ENCODE results near the gene SLC12A5. TPM values are rescaled to one million over a fixed set of nuclear protein-coding genes. Genes with fewer than 3 reads are reported as not detected.
"Not testable (repeated sequence)": the region's sequence is repeated elsewhere in the genome, so short reads cannot be mapped to it uniquely, and the experiment has no call there.

Gene SLC12A5
- total RNA-seq, 1 donor from 2014 or later = 8.8 TPM

GRCh38 chr20:45991616-45992015 lies 37.4 kb upstream of the SLC12A5 start:
- Mint-ChIP-seq H3K36me3 (ENCODE audit: low read depth, unreplicated experiment) (no peaks in the 10 kb centered on the region), H3K4me1 (ENCODE audit: unreplicated experiment) (peaks cover 20% of the 10 kb centered on the region), H3K9me3 (ENCODE audit: unreplicated experiment) (no peaks in the 10 kb centered on the region), H3K27me3 (ENCODE audit: unreplicated experiment) (no peaks in the 10 kb centered on the region), H3K27ac (ENCODE audit: unreplicated experiment) (no peak overlapping the region), H3K4me3 (ENCODE audit: unreplicated experiment) (no peak overlapping the region)
- DNase-seq (ENCODE audit: low spot score) = no peak
- no peak for TF ChIP-seq CTCF (IDR thresholded peaks at IDR 0.05; ENCODE audit: unreplicated experiment)

- no peak for TF ChIP-seq CTCF (IDR thresholded peaks at IDR 0.05; ENCODE audit: unreplicated experiment)
These were observed 35.6 kb upstream of the SLC12A5 start for GRCh38 chr20:45993197-45993951.

DNA sequence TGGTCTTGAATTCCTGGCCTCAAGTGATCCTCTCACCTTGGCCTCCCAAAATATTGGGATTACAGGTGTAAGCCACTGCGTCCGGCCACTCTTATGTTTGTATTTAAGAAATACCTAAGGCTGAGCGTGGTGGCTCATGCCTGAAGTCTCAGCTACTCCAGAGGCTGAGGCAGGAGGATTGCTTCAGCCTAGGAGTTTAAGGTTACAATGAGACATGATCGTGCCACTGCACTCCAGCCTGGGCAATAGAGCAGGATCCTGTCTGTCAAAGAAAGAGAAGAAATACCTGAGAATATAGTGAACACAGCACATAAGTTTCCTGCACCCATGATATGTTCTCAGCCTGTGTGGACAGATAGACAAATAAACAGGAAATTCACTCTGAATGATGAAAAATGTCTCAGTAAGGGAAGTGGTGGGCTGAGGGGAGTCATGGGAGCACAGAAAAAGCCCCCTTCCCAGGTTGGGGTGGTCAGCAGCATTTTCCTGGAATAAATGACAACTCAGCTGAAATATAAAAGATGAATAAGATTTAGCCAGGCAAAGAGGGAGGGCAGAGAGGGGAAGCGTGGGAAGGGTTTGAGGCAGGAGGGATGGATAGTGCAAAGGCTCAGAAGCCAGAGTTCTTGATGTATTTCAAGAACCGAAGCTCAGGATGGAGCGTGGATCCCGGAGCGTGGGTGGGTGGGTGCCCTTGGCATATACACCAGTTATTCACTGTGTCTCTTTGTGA lies 34.1 kb upstream of the SLC12A5 start:
- H3K4me3 Mint-ChIP-seq (ENCODE audit: unreplicated experiment) = no peak overlapping the region

More at GRCh38 chr20:45993197-45993951, 35.6 kb upstream of the SLC12A5 start:
- Mint-ChIP-seq H3K36me3 (ENCODE audit: low read depth, unreplicated experiment) (no peaks in the 10 kb centered on the region), H3K9me3 (ENCODE audit: unreplicated experiment) (no peaks in the 10 kb centered on the region), H3K4me3 (ENCODE audit: unreplicated experiment) (no peak overlapping the region), H3K27ac (ENCODE audit: unreplicated experiment) (no peak overlapping the region), H3K27me3 (ENCODE audit: unreplicated experiment) (no peaks in the 10 kb centered on the region), H3K4me1 (ENCODE audit: unreplicated experiment) (peaks cover 32% of the 10 kb centered on the region)
- no peak for DNase-seq (ENCODE audit: low spot score)

GRCh38 chr20:45995495-45996097 lies 33.4 kb upstream of the SLC12A5 start:
- not testable (repeated sequence) for H3K27ac Mint-ChIP-seq (ENCODE audit: unreplicated experiment); DNase-seq (ENCODE audit: low spot score); H3K9me3 Mint-ChIP-seq (ENCODE audit: unreplicated experiment); H3K4me3 Mint-ChIP-seq (ENCODE audit: unreplicated experiment); H3K27me3 Mint-ChIP-seq (ENCODE audit: unreplicated experiment); H3K36me3 Mint-ChIP-seq (ENCODE audit: low read depth, unreplicated experiment)
- H3K4me1 Mint-ChIP-seq (ENCODE audit: unreplicated experiment) = peaks cover 52% of the 10 kb centered on the region

More for the DNA sequence above, 34.1 kb upstream of the SLC12A5 start:
- peaks cover 46% of the 10 kb centered on the region for H3K4me1 Mint-ChIP-seq (ENCODE audit: unreplicated experiment)
- no peak for TF ChIP-seq CTCF (IDR thresholded peaks at IDR 0.05; ENCODE audit: unreplicated experiment)
- H3K27me3 Mint-ChIP-seq (ENCODE audit: unreplicated experiment) = peaks cover 5% of the 10 kb centered on the region
- H3K27ac Mint-ChIP-seq (ENCODE audit: unreplicated experiment) = no peak overlapping the region
- H3K9me3 Mint-ChIP-seq (ENCODE audit: unreplicated experiment) = no peaks in the 10 kb centered on the region
- H3K36me3 Mint-ChIP-seq (ENCODE audit: low read depth, unreplicated experiment) = no peaks in the 10 kb centered on the region
- no peak for DNase-seq (ENCODE audit: low spot score)

DNA sequence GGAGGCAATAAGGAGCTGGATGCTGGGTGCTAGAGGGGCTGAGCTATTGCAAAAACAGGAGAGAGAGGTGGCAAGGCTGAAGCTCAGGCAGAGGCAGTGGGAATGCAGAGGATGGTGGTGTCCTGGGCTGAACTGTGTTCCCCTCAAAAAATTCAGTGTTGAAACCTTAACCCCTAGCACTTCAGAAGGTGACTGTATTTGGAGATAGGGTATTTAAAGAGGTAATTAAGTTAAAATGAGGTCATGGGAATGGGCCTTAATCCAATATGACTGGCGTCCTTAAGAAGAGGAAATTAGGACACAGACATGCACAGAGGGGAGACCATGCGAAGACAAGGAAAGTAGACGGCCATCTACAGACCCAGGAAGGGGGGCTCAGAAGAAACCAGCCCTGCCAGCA lies 31.8 kb upstream of the SLC12A5 start:
- Mint-ChIP-seq H3K9me3 (ENCODE audit: unreplicated experiment) (no peaks in the 10 kb centered on the region), H3K27me3 (ENCODE audit: unreplicated experiment) (peaks cover 5% of the 10 kb centered on the region), H3K36me3 (ENCODE audit: low read depth, unreplicated experiment) (no peaks in the 10 kb centered on the region), H3K27ac (ENCODE audit: unreplicated experiment) (no peak overlapping the region), H3K4me3 (ENCODE audit: unreplicated experiment) (no peak overlapping the region), H3K4me1 (ENCODE audit: unreplicated experiment) (peaks cover 66% of the 10 kb centered on the region)
- no peak for TF ChIP-seq CTCF (IDR thresholded peaks at IDR 0.05; ENCODE audit: unreplicated experiment)
- DNase-seq (ENCODE audit: low spot score) = no peak

All from endothelial cell (in vitro differentiated cells).